Effector memory CD4-positive, alpha-beta T cell (primary cell): ENCODE results near the gene RPS14.
"Not testable (repeated sequence)": the region's sequence is repeated elsewhere in the genome, so short reads cannot be mapped to it uniquely, and the experiment has no call there.

Experiments used
- DNase-seq, 3 donors: peaks; one replicate each; pipeline ENCODE4 v3.0.0-alpha.2; 2020
- H3K27ac ChIP-seq: 2 replicates; pipeline ENCODE4 v1.7.0; 2013; ENCODE audit warnings: mild to moderate bottlenecking, low read length, moderate library complexity; ENCODE audit not compliant: insufficient read depth, poor library complexity, severe bottlenecking
- H3K27me3 ChIP-seq: replicated peaks from 2 replicates; pipeline ENCODE4 v1.7.0; 2013; ENCODE audit warnings: mild to moderate bottlenecking, low read length; ENCODE audit not compliant: insufficient read depth, control insufficient read depth, poor library complexity, severe bottlenecking
- H3K36me3 ChIP-seq: 2 replicates; pipeline ENCODE4 v1.7.0; 2013; ENCODE audit warnings: mild to moderate bottlenecking, low read length, moderate library complexity; ENCODE audit not compliant: control insufficient read depth, insufficient read depth
- H3K4me1 ChIP-seq: 2 replicates; pipeline ENCODE4 v1.7.0; 2013; ENCODE audit warnings: low read length, mild to moderate bottlenecking; ENCODE audit not compliant: control insufficient read depth, insufficient read depth, poor library complexity, severe bottlenecking
- H3K4me3 ChIP-seq: 2 replicates; pipeline ENCODE4 v1.7.0; 2013; ENCODE audit warnings: low read length, low read depth, mild to moderate bottlenecking; ENCODE audit not compliant: insufficient read depth, poor library complexity, severe bottlenecking
- H3K9me3 ChIP-seq: 2 replicates; pipeline ENCODE4 v1.7.0; 2013; ENCODE audit warnings: mild to moderate bottlenecking, low read length, moderate library complexity; ENCODE audit not compliant: control insufficient read depth

RPS14 gene

DNA sequence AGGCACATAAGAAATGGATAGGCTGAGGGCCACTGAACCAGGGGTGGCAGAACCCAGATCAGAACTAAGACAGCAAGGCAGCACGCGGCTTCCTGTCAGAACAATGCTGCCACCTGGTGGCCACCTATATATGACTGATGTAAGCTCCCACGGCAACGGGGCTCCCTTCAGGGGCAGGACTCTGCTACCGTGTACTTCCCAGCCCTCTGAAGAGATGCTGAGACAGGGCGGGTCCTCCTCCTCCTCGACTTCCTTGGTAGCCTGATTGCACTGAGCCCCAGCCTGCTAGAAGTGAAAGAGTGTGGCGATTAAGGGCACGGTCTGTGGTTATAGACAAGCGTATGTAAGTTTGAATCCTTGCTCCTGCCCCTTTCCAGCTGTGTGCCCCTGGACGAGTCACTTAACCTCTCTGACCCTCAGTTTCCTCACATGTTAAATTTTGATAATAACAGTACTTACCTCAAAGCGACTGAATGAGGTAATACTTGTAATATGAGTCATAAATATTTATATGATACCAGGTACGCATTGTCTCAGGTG, 13.3 kb downstream of the RPS14 start:
- Histone ChIP-seq H3K9me3 (no peaks in the 10 kb centered on the region), H3K27ac (no peak overlapping the region), H3K4me3 (no peak overlapping the region), H3K4me1 (peaks cover 3% of the 10 kb centered on the region), H3K36me3 (no peaks in the 10 kb centered on the region), H3K27me3 (no peaks in the 10 kb centered on the region)
- peak; percentile 75 to 83 (median 79) for DNase-seq

GRCh38 chr5:150434464-150434863, 15.1 kb downstream of the RPS14 start:
- DNase-seq = no peak

DNA sequence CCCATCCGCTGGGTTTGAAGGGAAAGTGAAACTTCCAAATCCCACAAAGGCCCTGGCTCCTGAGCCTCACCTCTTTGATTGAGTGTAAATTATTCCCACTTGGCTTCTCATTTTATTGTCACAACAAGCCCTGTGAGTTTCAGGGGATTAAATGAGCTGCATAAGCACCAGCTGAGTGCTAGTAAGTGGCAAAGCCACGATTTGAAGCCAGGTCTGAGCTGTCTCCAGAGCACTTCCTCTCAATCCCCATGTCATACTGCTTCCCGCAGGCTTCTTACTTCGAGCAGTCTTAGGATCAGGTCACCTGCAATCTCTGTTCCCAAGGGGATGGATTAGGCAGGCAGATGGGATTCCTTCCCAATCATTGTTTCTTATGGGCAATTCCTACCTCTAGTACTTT, 18.0 kb downstream of the RPS14 start:
- no peak overlapping the region for H3K4me3 ChIP-seq
- peaks cover 3% of the 10 kb centered on the region for H3K4me1 ChIP-seq
- DNase-seq = no peak
- no peaks in the 10 kb centered on the region for H3K36me3 ChIP-seq
- no peaks in the 10 kb centered on the region for H3K27me3 ChIP-seq
- no peaks in the 10 kb centered on the region for H3K9me3 ChIP-seq
- no peak overlapping the region for H3K27ac ChIP-seq

More at GRCh38 chr5:150434464-150434863, 15.1 kb downstream of the RPS14 start:
- Histone ChIP-seq H3K27ac (no peak overlapping the region), H3K4me3 (no peak overlapping the region), H3K27me3 (no peaks in the 10 kb centered on the region), H3K9me3 (no peaks in the 10 kb centered on the region), H3K36me3 (no peaks in the 10 kb centered on the region), H3K4me1 (peaks cover 3% of the 10 kb centered on the region)

DNA sequence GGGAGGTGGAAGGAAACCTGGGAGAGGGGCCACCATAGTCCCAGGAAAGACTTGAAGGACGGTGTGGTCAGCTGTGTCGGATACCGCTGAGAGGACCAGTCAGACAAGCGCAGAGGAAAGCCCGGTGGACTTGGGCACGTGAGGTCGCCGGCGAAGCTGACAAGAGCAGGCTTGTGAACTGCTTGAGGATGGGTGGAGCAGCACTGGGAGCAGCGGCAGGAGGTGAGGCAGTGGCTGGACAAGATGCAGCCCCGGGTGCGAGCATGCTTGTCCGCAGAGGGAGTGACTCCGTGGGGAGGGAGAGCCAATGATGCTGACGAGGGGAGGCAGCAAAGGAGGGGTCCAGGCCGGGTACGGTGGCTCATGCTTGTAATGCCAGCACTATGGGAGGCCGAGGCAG, 18.5 kb downstream of the RPS14 start:
- Histone ChIP-seq H3K27me3 (no peaks in the 10 kb centered on the region), H3K4me3 (no peak overlapping the region), H3K4me1 (no peaks in the 10 kb centered on the region), H3K9me3 (no peaks in the 10 kb centered on the region), H3K27ac (no peak overlapping the region), H3K36me3 (no peaks in the 10 kb centered on the region)
- no peak for DNase-seq

- H3K27ac ChIP-seq = no peak overlapping the region
- no peaks in the 10 kb centered on the region for H3K4me1 ChIP-seq
- H3K4me3 ChIP-seq = no peak overlapping the region
- no peaks in the 10 kb centered on the region for H3K9me3 ChIP-seq
- H3K27me3 ChIP-seq = no peaks in the 10 kb centered on the region
- no peak for DNase-seq
- no peaks in the 10 kb centered on the region for H3K36me3 ChIP-seq
Measured at GRCh38 chr5:150429410-150429873, 20.1 kb downstream of the RPS14 start.

- H3K4me3 ChIP-seq = no peak overlapping the region
- H3K9me3 ChIP-seq = no peaks in the 10 kb centered on the region
- H3K27ac ChIP-seq = no peak overlapping the region
- no peaks in the 10 kb centered on the region for H3K27me3 ChIP-seq
- H3K36me3 ChIP-seq = no peaks in the 10 kb centered on the region
- no peaks in the 10 kb centered on the region for H3K4me1 ChIP-seq
- DNase-seq = no peak
Measured at GRCh38 chr5:150428978-150429377, 20.6 kb downstream of the RPS14 start.

GRCh38 chr5:150428106-150428876, 21.2 kb downstream of the RPS14 start:
- DNase-seq = no peak
- no peaks in the 10 kb centered on the region for H3K4me1 ChIP-seq
- H3K36me3 ChIP-seq = no peaks in the 10 kb centered on the region
- H3K4me3 ChIP-seq = no peak overlapping the region
- no peaks in the 10 kb centered on the region for H3K27me3 ChIP-seq
- H3K27ac ChIP-seq = no peak overlapping the region
- H3K9me3 ChIP-seq = no peaks in the 10 kb centered on the region

DNA sequence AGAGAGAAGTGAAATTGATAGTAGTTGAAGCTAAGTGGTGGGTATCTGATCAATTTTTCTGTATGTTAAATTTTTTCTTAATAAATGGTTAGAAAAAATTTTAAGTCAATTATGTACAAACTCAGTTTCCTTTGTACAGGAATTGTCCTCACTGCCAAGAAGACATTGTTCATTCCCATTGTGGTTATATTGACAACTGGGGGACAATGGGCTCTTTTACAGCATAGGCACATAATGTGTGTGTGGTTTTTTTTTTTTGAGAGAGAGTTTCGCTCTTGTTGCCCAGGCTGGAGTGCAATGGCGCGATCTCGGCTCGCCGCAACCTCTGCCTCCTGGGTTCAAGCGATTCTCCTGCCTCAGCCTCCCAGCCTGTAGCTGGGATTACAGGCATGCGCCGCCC, 23.4 kb downstream of the RPS14 start:
- not testable (repeated sequence) for H3K36me3 ChIP-seq, H3K4me1 ChIP-seq, H3K9me3 ChIP-seq, DNase-seq, H3K27ac ChIP-seq, H3K27me3 ChIP-seq, H3K4me3 ChIP-seq

- Histone ChIP-seq H3K36me3 (no peaks in the 10 kb centered on the region), H3K27me3 (no peaks in the 10 kb centered on the region), H3K4me3 (no peak overlapping the region), H3K9me3 (no peaks in the 10 kb centered on the region), H3K27ac (no peak overlapping the region), H3K4me1 (no peaks in the 10 kb centered on the region)
- no peak for DNase-seq
Measured at GRCh38 chr5:150422758-150423157, 26.8 kb downstream of the RPS14 start.

GRCh38 chr5:150422075-150422474, 27.5 kb downstream of the RPS14 start:
- Histone ChIP-seq H3K9me3 (no peaks in the 10 kb centered on the region), H3K36me3 (no peaks in the 10 kb centered on the region), H3K4me1 (no peaks in the 10 kb centered on the region), H3K4me3 (no peak overlapping the region), H3K27ac (no peak overlapping the region), H3K27me3 (no peaks in the 10 kb centered on the region)
- no peak for DNase-seq
